GM12873 (cell line): ENCODE measurements around the gene ZFPL1.

ENCODE experiments used
- CTCF ChIP-seq: IDR thresholded peaks from 2 replicates; pipeline ENCODE4 v1.5.1; 2012; ENCODE audit warnings: low read depth, mild to moderate bottlenecking, moderate library complexity, low read length, control low read depth; ENCODE audit not compliant: insufficient read depth; ENCODE audit errors: missing control alignments

The ZFPL1 gene

GRCh38 chr11:65056999-65057398 is 27.0 kb upstream of the ZFPL1 start:
- TF ChIP-seq CTCF, result no peak

GRCh38 chr11:65057526-65057925 is 26.5 kb upstream of the ZFPL1 start:
- no peak for TF ChIP-seq CTCF

- no peak for TF ChIP-seq CTCF
These were observed 26.0 kb upstream of the ZFPL1 start for GRCh38 chr11:65058012-65058411.

GRCh38 chr11:65058419-65059054 is 25.5 kb upstream of the ZFPL1 start, which contains the start of gene NAALADL1:
TSS of gene NAALADL1 (minus strand) at chr11:65058553. CDS start at chr11:65058521, 32 bp downstream.
- TF ChIP-seq CTCF, result no peak

GRCh38 chr11:65059523-65059922 is 24.5 kb upstream of the ZFPL1 start:
- no peak for TF ChIP-seq CTCF

- TF ChIP-seq CTCF, result no peak
These were observed 23.8 kb upstream of the ZFPL1 start for GRCh38 chr11:65059959-65060824.

- no peak for TF ChIP-seq CTCF
These were observed 23.1 kb upstream of the ZFPL1 start for GRCh38 chr11:65060913-65061408.
